Measurements from ENCODE around the gene YBX1. TPM values are rescaled to one million over a fixed set of nuclear protein-coding genes. Genes with fewer than 3 reads are reported as not detected.
A peak's percentile ranks its signal among the peaks of the same experiment; 100 is the strongest.

Gene YBX1
- total and polyA plus RNA-seq, 9 donors: 671 to 1,154 (median 1,053) TPM

DNA sequence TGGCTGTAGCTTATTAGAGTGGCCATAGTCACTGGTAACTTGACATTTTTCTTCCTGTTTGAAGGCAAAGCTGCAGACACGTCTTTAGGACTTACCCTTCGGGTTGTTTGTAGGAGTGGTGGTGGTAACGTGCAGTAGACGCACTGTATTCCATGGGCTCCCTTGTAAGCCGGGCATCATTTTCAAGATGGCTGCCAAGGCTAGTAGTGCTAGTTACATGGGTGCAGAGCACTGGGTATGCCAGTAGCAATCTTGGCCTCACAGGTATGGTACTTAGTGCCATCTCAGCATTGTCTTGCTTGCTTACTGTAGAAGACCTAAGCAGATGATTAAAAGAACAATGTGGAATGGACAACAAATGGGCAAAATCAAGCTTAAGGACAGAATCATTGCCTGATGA is 1.9 kb downstream of the YBX1 start:
- peak overlapping the region; percentile 50 for H3K4me3 ChIP-seq (ENCODE audit: low read length)
- H3K4me1 ChIP-seq (ENCODE audit: control insufficient read depth, insufficient read depth, low read length): peaks cover 14% of the 10 kb centered on the region
- peak; percentile 6 for DNase-seq
- H3K27ac ChIP-seq (ENCODE audit: low read length): no peak overlapping the region
- no peaks in the 10 kb centered on the region for H3K9me3 ChIP-seq (replicated peaks; ENCODE audit: control insufficient read depth, low read depth, low read length)
- no peaks in the 10 kb centered on the region for H3K27me3 ChIP-seq (ENCODE audit: control insufficient read depth, insufficient read depth, low read length)
- 13% methylated on average over 5 of the region's 5 CpGs for WGBS (ENCODE audit: insufficient coverage)
- peaks cover 8% of the 10 kb centered on the region for H3K36me3 ChIP-seq (ENCODE audit: control insufficient read depth, insufficient read depth, low read length)

DNA sequence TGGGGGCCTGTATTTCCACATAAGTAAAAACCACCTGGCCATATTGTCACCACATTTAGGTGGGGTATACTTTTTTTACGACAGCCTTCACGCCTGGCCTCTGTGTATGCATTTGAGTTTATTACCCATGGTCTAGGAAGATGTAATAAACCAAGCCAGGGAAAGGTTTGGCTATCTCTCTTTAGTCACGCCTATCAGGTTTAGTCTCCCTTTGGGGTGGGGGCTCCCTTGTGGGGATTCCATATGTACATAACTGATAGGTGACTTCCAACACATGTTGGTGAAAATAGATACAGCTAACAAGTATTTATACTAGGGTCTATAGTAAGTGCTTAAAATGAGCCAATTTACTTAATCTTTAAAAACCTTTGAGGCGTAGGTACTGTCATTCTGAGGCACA is 4.2 kb downstream of the YBX1 start:
- DNase-seq: no peak
- Histone ChIP-seq H3K27ac (ENCODE audit: low read length) (no peak overlapping the region), H3K27me3 (ENCODE audit: control insufficient read depth, insufficient read depth, low read length) (no peaks in the 10 kb centered on the region), H3K36me3 (ENCODE audit: control insufficient read depth, insufficient read depth, low read length) (peaks cover 8% of the 10 kb centered on the region), H3K4me3 (ENCODE audit: low read length) (no peak overlapping the region), H3K9me3 (replicated peaks; ENCODE audit: control insufficient read depth, low read depth, low read length) (no peaks in the 10 kb centered on the region), H3K4me1 (ENCODE audit: control insufficient read depth, insufficient read depth, low read length) (peaks cover 7% of the 10 kb centered on the region)
- WGBS (ENCODE audit: insufficient coverage): no CpG with 5 or more reads among the region's 4 CpGs

DNA sequence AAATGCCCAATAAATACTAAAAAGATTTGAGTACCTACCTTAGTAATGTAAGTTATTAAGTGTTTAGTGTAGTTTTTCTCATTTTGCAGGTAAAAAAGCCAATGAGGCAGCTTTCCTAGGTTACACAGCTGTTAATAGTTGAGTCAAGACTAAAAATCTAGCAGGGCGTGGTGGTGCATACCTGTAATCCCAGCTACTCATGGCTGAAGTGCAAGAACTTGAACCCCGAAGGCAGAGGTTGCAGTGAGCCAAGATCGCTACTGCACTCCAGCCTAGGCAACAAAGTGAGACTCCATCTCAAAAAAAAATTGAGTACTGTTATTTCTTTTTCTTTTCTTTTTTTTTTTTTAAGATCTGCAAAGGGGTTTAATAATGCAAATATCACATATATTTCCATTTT is 7.7 kb downstream of the YBX1 start:
- H3K9me3 ChIP-seq (replicated peaks; ENCODE audit: control insufficient read depth, low read depth, low read length): no peaks in the 10 kb centered on the region
- no peak for DNase-seq
- no peaks in the 10 kb centered on the region for H3K27me3 ChIP-seq (ENCODE audit: control insufficient read depth, insufficient read depth, low read length)
- 75% methylated on average over 1 of the region's 3 CpGs for WGBS (ENCODE audit: insufficient coverage)
- no peak overlapping the region for H3K27ac ChIP-seq (ENCODE audit: low read length)
- peaks cover 5% of the 10 kb centered on the region for H3K36me3 ChIP-seq (ENCODE audit: control insufficient read depth, insufficient read depth, low read length)
- peaks cover 4% of the 10 kb centered on the region for H3K4me1 ChIP-seq (ENCODE audit: control insufficient read depth, insufficient read depth, low read length)
- no peak overlapping the region for H3K4me3 ChIP-seq (ENCODE audit: low read length)

DNA sequence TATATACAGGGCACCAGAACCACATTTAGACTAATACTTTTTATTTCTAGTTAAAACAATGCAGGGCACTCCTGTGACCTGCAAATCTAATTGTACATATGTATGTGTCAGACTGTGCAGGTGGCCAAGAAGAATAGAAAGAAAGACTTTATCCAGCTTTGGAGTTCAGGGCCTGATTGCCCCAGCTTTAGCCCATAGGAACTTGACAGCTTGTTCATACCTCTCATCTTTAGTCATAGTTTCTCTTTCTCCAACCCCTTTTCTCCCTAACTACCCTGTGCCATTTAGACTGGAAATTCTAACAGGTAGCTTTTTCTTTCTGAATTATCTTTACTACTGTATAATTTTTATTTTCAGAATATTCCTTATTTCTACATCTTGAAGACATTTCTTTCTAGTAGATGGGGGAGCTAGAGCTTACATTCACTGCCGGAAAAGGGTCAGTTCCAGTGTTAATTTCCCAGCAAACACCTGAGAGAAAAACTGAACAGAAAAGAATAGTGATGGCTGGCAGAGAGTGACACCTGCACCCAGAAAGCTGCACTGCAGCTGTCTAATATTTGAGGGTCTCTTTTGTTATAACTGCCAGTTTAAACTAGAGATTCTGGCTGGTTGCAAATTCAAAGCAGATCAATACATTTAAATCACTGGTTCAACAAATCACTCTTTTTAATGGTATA is 8.4 kb downstream of the YBX1 start:
- Histone ChIP-seq H3K4me3 (ENCODE audit: low read length) (no peak overlapping the region), H3K4me1 (ENCODE audit: control insufficient read depth, insufficient read depth, low read length) (peaks cover 4% of the 10 kb centered on the region), H3K36me3 (ENCODE audit: control insufficient read depth, insufficient read depth, low read length) (peaks cover 8% of the 10 kb centered on the region), H3K9me3 (replicated peaks; ENCODE audit: control insufficient read depth, low read depth, low read length) (no peaks in the 10 kb centered on the region), H3K27ac (ENCODE audit: low read length) (no peak overlapping the region), H3K27me3 (ENCODE audit: control insufficient read depth, insufficient read depth, low read length) (no peaks in the 10 kb centered on the region)
- no peak for DNase-seq
- no CpG with 5 or more reads among the region's 1 CpG for WGBS (ENCODE audit: insufficient coverage)

DNA sequence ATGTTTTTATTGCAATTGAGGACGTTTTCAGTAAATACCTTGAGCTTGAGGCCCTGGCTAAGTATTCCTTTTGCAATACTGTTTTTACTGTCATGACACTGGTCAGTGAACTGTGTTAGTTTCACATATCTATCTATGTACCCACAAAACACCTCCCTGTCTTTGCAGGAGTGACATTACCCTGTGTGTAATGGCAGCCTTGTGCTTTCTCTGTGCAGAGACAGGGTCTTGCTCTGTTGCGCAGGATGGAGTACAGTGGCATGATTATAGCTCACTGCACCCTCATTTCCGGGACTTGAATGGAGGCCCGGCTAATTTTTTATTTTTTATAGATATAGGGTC is 8.9 kb downstream of the YBX1 start:
- peaks cover 4% of the 10 kb centered on the region for H3K4me1 ChIP-seq (ENCODE audit: control insufficient read depth, insufficient read depth, low read length)
- no peak overlapping the region for H3K4me3 ChIP-seq (ENCODE audit: low read length)
- no peak overlapping the region for H3K27ac ChIP-seq (ENCODE audit: low read length)
- no CpG with 5 or more reads among the region's 4 CpGs for WGBS (ENCODE audit: insufficient coverage)
- H3K27me3 ChIP-seq (ENCODE audit: control insufficient read depth, insufficient read depth, low read length): no peaks in the 10 kb centered on the region
- no peak for DNase-seq
- peaks cover 9% of the 10 kb centered on the region for H3K36me3 ChIP-seq (ENCODE audit: control insufficient read depth, insufficient read depth, low read length)
- no peaks in the 10 kb centered on the region for H3K9me3 ChIP-seq (replicated peaks; ENCODE audit: control insufficient read depth, low read depth, low read length)

DNA sequence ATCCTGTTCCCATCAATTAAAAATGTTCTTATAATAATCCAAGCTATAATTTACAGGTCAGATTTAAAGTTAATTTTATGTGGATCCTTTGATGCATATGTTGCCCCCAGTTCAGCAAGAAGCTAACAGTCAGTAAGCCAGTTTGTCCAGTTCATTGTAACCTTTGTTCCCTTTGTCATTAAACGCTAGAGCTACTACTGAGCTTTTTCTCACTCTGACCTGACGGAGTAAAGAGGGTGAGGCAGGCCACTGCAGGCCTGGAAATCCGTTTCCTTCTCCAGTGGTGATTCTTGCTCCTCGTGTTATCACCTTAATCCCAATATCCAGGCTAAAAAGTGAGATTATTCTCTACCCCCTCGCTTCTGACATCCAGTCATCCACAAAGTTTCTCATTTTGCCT is 10.2 kb downstream of the YBX1 start:
- WGBS (ENCODE audit: insufficient coverage): 67% methylated on average over 3 of the region's 5 CpGs
- H3K27ac ChIP-seq (ENCODE audit: low read length): no peak overlapping the region
- H3K27me3 ChIP-seq (ENCODE audit: control insufficient read depth, insufficient read depth, low read length): no peaks in the 10 kb centered on the region
- DNase-seq: no peak
- no peaks in the 10 kb centered on the region for H3K9me3 ChIP-seq (replicated peaks; ENCODE audit: control insufficient read depth, low read depth, low read length)
- no peak overlapping the region for H3K4me3 ChIP-seq (ENCODE audit: low read length)
- H3K4me1 ChIP-seq (ENCODE audit: control insufficient read depth, insufficient read depth, low read length): no peaks in the 10 kb centered on the region
- peaks cover 14% of the 10 kb centered on the region for H3K36me3 ChIP-seq (ENCODE audit: control insufficient read depth, insufficient read depth, low read length)

DNA sequence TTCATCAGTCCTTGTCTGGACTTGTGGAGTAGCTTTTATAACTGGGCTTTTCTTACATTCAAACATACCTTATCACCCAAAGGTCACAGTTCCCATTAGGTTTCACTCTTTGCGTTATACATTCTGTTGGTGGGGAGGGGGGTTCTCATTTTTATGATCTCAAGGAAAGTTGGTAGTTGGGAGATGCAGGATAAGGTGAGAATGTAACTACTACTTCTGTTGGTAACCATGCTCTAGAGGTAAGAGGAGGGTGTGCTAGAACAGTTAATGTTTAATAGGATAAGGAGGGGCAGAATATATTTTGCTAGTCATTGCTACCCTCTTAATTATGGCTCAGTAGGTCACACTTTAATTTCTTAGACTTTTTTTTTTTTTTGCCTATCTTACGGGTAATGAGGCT is 10.7 kb downstream of the YBX1 start:
- Histone ChIP-seq H3K27ac (ENCODE audit: low read length) (no peak overlapping the region), H3K4me1 (ENCODE audit: control insufficient read depth, insufficient read depth, low read length) (no peaks in the 10 kb centered on the region), H3K27me3 (ENCODE audit: control insufficient read depth, insufficient read depth, low read length) (no peaks in the 10 kb centered on the region), H3K9me3 (replicated peaks; ENCODE audit: control insufficient read depth, low read depth, low read length) (no peaks in the 10 kb centered on the region), H3K4me3 (ENCODE audit: low read length) (no peak overlapping the region), H3K36me3 (ENCODE audit: control insufficient read depth, insufficient read depth, low read length) (peaks cover 18% of the 10 kb centered on the region)
- no CpG with 5 or more reads among the region's 2 CpGs for WGBS (ENCODE audit: insufficient coverage)
- no peak for DNase-seq

DNA sequence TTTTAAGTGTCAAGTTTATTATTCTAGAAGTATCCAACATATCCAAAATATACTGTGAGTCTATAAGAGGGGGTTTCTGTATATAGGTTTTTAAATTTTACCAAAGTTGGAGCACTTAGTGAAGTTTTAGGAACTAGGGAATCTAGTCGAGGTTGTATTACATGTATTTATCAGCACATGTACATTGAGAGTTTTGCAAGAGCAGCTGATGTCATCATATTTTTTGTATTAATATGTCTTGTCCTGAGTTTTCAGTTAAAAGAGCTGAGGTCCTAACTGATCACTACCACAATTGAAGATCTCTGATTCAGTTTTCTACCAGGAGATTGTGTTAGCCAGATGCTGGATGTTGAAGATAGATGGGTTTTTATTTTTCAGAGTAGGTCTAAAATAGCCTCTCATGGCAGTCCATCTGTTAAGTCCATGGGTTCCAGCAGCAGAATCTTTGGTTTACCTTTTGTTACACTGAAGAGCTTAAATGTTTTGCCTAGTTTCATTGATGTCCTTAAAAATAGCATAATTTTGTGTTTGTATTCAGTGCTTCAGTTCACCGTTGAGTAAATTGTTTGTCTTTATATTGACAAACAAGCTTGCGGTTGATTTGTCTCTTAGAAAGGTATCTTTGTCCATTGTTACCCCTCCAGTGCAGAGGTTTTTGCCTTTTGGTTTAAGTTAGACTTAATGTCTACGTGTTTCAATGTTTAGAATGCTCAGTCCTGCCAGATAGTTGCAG is 16.0 kb downstream of the YBX1 start:
- Histone ChIP-seq H3K27ac (ENCODE audit: low read length) (no peak overlapping the region), H3K9me3 (replicated peaks; ENCODE audit: control insufficient read depth, low read depth, low read length) (no peaks in the 10 kb centered on the region), H3K27me3 (ENCODE audit: control insufficient read depth, insufficient read depth, low read length) (no peaks in the 10 kb centered on the region), H3K4me1 (ENCODE audit: control insufficient read depth, insufficient read depth, low read length) (no peaks in the 10 kb centered on the region), H3K36me3 (ENCODE audit: control insufficient read depth, insufficient read depth, low read length) (peaks cover 48% of the 10 kb centered on the region), H3K4me3 (ENCODE audit: low read length) (no peak overlapping the region)
- 100% methylated on average over 1 of the region's 4 CpGs for WGBS (ENCODE audit: insufficient coverage)
- DNase-seq: no peak

DNA sequence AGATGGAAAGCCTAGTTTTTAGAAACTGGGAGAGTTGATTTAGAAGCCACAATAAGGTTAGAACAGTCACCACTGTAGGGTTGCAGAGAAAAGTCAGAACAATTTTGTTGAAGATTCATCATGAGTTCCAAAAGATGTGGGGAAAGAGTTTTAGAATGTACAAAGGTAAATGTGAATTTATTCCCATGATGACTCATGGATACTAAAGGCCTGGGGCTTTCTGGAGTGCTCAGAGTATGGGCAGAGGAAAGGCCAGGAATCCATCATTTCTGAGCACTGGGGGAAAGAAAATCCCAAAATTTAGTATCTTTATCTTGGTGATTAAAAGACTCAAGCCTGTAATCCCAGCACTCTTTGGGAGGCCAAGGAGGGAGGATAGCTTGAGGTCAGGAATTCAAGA is 17.8 kb downstream of the YBX1 start:
- H3K4me1 ChIP-seq (ENCODE audit: control insufficient read depth, insufficient read depth, low read length): no peaks in the 10 kb centered on the region
- H3K27me3 ChIP-seq (ENCODE audit: control insufficient read depth, insufficient read depth, low read length): no peaks in the 10 kb centered on the region
- DNase-seq: no peak
- H3K4me3 ChIP-seq (ENCODE audit: low read length): no peak overlapping the region
- H3K27ac ChIP-seq (ENCODE audit: low read length): no peak overlapping the region
- peaks cover 60% of the 10 kb centered on the region for H3K36me3 ChIP-seq (ENCODE audit: control insufficient read depth, insufficient read depth, low read length)
- H3K9me3 ChIP-seq (replicated peaks; ENCODE audit: control insufficient read depth, low read depth, low read length): no peaks in the 10 kb centered on the region

DNA sequence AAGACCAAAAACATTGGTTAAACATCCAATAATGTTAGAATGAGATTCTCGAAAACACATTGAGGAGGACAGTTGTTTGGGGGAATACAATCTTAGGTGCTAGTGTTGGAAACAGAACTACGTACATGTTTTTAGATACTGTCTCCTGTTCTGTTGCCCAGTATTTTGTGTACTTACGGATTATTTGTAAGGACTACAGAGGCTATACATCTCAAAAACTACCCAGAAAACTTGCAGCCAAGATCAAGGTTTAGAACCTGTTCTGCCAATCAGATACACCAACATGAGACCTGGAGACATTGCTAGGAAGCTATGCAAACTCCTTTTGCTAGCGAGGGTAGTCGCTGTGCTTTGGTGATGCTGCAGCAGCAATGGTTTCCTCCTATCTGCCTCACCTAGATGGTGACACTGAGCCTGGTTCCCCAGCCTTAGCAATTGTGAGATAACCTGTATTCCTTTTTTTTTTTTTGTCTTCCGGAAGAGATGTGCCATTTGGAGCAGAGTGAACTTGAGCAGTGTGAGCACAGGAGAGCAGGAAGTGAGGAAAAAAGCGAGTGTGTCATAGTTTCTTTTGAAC is 21.8 kb downstream of the YBX1 start:
- Histone ChIP-seq H3K27ac (ENCODE audit: low read length) (no peak overlapping the region), H3K36me3 (ENCODE audit: control insufficient read depth, insufficient read depth, low read length) (peaks cover 55% of the 10 kb centered on the region), H3K4me3 (ENCODE audit: low read length) (no peak overlapping the region), H3K9me3 (replicated peaks; ENCODE audit: control insufficient read depth, low read depth, low read length) (peaks cover 4% of the 10 kb centered on the region), H3K4me1 (ENCODE audit: control insufficient read depth, insufficient read depth, low read length) (no peaks in the 10 kb centered on the region), H3K27me3 (ENCODE audit: control insufficient read depth, insufficient read depth, low read length) (no peaks in the 10 kb centered on the region)
- WGBS (ENCODE audit: insufficient coverage): 97% methylated on average over 3 of the region's 7 CpGs
- no peak for DNase-seq
